ENCODE data around the gene OR5K4. TPM values are rescaled to one million over a fixed set of nuclear protein-coding genes. Genes with fewer than 3 reads are reported as not detected.

The OR5K4 gene
- total and polyA plus RNA-seq, 9 of the 15 experiments (the other 6 are each of a cell fraction or from before 2014, with no cell fraction given): not detected

DNA sequence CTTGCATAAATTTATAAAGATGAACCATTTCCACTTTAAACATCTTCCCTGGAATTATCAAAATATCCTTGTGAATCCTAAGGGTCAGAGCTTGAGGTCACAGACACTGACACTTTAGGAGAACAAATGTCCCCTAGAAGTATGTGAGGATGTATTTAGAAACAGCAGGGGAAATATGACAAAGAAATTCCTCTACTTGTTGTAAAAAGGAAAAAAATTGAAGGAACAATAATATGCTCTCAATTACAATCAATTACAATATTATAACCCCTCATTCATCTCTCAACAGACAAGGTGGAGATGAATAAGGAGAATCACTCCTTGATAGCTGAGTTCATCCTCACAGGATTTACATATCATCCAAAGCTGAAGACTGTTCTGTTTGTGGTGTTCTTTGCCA, 36.7 kb downstream of the OR5K4 start, which contains the start of gene OR5K3:
Gene OR5K3 (plus strand): TSS at position 301 of the 400 bp plus-strand sequence. CDS start 0 bp downstream, at position 301.
- no peaks in the 10 kb centered on the region for H3K79me2 ChIP-seq (ENCODE audit: control insufficient read depth, insufficient read depth, low read length)
- FAIRE-seq: no peak
- H3K4me1 ChIP-seq (replicated peaks in 1 of 2; ENCODE audit: control insufficient read depth in 2 of 2, insufficient read depth in 2 of 2, low read length in 2 of 2): no peaks in the 10 kb centered on the region
- POLR2A ChIA-PET: no interaction called here
- H4K20me1 ChIP-seq (replicated peaks; ENCODE audit: control insufficient read depth, insufficient read depth, low read length): no peaks in the 10 kb centered on the region
- H3K36me3 ChIP-seq (ENCODE audit: control insufficient read depth, insufficient read depth, low read length): no peaks in the 10 kb centered on the region
- DNase-seq (ENCODE audit: extremely low read depth in 1 of 4, low spot score in 3 of 4): no peak
- no peak within 1 kb of the TSS for H3K27ac ChIP-seq (ENCODE audit: extremely low read depth, low read depth, low read length)
- no peak within 1 kb of the TSS for H3K4me2 ChIP-seq (ENCODE audit: insufficient read depth, low read length)
- no peak within 1 kb of the TSS for H3K4me3 ChIP-seq
- ATAC-seq: no peak
- no peaks in the 10 kb centered on the region for H3K9me3 ChIP-seq (replicated peaks; ENCODE audit: control insufficient read depth, insufficient read depth, low read depth, low read length)
- H3K27me3 ChIP-seq (ENCODE audit: control insufficient read depth in 2 of 2, insufficient read depth in 2 of 2, low read length in 2 of 2): no peaks in the 10 kb centered on the region
- intact Hi-C loops (cut with micrococcal nuclease): no loop called here
- TF ChIP-seq, protein P1, sequence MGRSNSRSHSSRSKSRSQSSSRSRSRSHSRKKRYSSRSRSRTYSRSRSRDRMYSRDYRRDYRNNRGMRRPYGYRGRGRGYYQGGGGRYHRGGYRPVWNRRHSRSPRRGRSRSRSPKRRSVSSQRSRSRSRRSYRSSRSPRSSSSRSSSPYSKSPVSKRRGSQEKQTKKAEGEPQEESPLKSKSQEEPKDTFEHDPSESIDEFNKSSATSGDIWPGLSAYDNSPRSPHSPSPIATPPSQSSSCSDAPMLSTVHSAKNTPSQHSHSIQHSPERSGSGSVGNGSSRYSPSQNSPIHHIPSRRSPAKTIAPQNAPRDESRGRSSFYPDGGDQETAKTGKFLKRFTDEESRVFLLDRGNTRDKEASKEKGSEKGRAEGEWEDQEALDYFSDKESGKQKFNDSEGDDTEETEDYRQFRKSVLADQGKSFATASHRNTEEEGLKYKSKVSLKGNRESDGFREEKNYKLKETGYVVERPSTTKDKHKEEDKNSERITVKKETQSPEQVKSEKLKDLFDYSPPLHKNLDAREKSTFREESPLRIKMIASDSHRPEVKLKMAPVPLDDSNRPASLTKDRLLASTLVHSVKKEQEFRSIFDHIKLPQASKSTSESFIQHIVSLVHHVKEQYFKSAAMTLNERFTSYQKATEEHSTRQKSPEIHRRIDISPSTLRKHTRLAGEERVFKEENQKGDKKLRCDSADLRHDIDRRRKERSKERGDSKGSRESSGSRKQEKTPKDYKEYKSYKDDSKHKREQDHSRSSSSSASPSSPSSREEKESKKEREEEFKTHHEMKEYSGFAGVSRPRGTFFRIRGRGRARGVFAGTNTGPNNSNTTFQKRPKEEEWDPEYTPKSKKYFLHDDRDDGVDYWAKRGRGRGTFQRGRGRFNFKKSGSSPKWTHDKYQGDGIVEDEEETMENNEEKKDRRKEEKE (IDR thresholded peaks at IDR 0.05; ENCODE audit: borderline replicate concordance in 1 of 2, control insufficient read depth in 1 of 2, low read depth in 2 of 2, low read length in 1 of 2): no peak
- no peak for TF ChIP-seq MEIS2 (IDR thresholded peaks at IDR 0.05; ENCODE audit: partially characterized antibody)
- TF ChIP-seq MYNN (IDR thresholded peaks at IDR 0.05): no peak
- TF ChIP-seq MYNN (CRISPR knock-in tag; IDR thresholded peaks at IDR 0.05): no peak
- TF ChIP-seq HDAC8 (tag; IDR thresholded peaks at IDR 0.05): no peak
- no peak for TF ChIP-seq FOXM1 (IDR thresholded peaks at IDR 0.05; ENCODE audit: low read depth)
- TF ChIP-seq FOXM1 (CRISPR knock-in tag; IDR thresholded peaks at IDR 0.05; ENCODE audit: low read depth): no peak
- no peak for TF ChIP-seq OTX1 (CRISPR knock-in tag; IDR thresholded peaks at IDR 0.05)
- no peak for TF ChIP-seq CHD2 (IDR thresholded peaks at IDR 0.05; ENCODE audit: low read depth, low read length)
- no peak for TF ChIP-seq STAG1 (CRISPR knock-in tag; IDR thresholded peaks at IDR 0.05; ENCODE audit: borderline replicate concordance)
- no peak for TF ChIP-seq RBM15 (IDR thresholded peaks at IDR 0.05; ENCODE audit: insufficient read depth, low read length)
- TF ChIP-seq ZNF217 (CRISPR knock-in tag; IDR thresholded peaks at IDR 0.05): no peak
- TF ChIP-seq HCFC1 (IDR thresholded peaks at IDR 0.05; ENCODE audit: low read depth, low read length): no peak
- no peak for TF ChIP-seq IRF2 (CRISPR knock-in tag; IDR thresholded peaks at IDR 0.05)
- TF ChIP-seq HDAC1 (IDR thresholded peaks at IDR 0.05): no peak
- no peak for TF ChIP-seq ZNF253 (CRISPR knock-in tag; conservative IDR thresholded peaks at IDR 0.05)
- no peak within 1 kb of the TSS for H2AFZ ChIP-seq (ENCODE audit: low read depth, low read length)
- CTCF ChIA-PET (ENCODE audit: low intra/inter-chr PET ratio): no interaction called here
- no peak within 1 kb of the TSS for H3K9ac ChIP-seq (ENCODE audit: insufficient read depth in 1 of 2, low read depth in 2 of 2, low read length in 2 of 2)
- H3K9me1 ChIP-seq (ENCODE audit: control insufficient read depth, insufficient read depth, low read length): no peaks in the 10 kb centered on the region
- BruUV-seq (replicated peaks): no TSS peak
- in situ Hi-C loops (cut with MboI): no loop called here

Measured in K562 (cell line).